Measurements from ENCODE around the gene HSF5. TPM values are rescaled to one million over a fixed set of nuclear protein-coding genes. Genes with fewer than 3 reads are reported as not detected.

HSF5 gene
- total and polyA plus RNA-seq, 2 of the 13 experiments (the other 11 are each of a cell fraction or from before 2014, with no cell fraction given): not detected

DNA sequence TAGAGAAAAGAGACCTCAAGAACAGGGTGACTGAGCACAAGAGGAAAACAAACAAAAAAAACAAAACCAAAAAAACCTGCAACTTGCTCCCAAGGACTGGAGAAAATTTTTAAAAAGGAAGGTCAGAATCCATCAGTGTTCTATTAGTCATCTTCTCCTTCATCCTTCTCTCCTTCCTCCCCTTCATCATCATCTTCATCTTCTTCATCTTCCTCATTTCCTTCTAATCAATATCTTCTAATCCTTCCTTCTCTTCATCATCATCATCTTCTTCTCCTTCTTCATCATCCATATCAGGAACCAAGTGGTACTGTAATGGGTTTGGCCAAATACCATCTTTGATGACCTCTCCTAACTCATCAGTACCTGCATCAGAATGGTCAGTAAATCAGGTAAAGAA, 12.2 kb downstream of the HSF5 start:
- TF ChIP-seq CREB1 (IDR thresholded peaks at IDR 0.05) (0 out of 2 replicates have a peak, but pooled peaks have one; percentile 1), CREB1 (CRISPR knock-in tag; IDR thresholded peaks at IDR 0.05) (no peak), ZC3H13 (CRISPR knock-in tag; IDR thresholded peaks at IDR 0.05) (no peak), HMGA1 (CRISPR knock-in tag; conservative IDR thresholded peaks at IDR 0.05) (no peak), ZNF468 (CRISPR knock-in tag; IDR thresholded peaks at IDR 0.05) (no peak)
- TF ChIP-seq, protein P1, sequence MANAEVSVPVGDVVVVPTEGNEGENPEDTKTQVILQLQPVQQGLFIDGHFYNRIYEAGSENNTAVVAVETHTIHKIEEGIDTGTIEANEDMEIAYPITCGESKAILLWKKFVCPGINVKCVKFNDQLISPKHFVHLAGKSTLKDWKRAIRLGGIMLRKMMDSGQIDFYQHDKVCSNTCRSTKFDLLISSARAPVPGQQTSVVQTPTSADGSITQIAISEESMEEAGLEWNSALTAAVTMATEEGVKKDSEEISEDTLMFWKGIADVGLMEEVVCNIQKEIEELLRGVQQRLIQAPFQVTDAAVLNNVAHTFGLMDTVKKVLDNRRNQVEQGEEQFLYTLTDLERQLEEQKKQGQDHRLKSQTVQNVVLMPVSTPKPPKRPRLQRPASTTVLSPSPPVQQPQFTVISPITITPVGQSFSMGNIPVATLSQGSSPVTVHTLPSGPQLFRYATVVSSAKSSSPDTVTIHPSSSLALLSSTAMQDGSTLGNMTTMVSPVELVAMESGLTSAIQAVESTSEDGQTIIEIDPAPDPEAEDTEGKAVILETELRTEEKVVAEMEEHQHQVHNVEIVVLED (CRISPR knock-in tag; IDR thresholded peaks at IDR 0.05; ENCODE audit: borderline replicate concordance): no peak
- POLR2A ChIA-PET: no interaction called here
- ATAC-seq: no peak
- H3K27me3 ChIP-seq (ENCODE audit: control insufficient read depth in 1 of 2, insufficient read depth in 2 of 2, low read length in 2 of 2): no peaks in the 10 kb centered on the region; a peak in 1 of 5 replicates
- H3K4me2 ChIP-seq (ENCODE audit: low read depth, low read length): no peak overlapping the region
- no peaks in the 10 kb centered on the region for H3K4me1 ChIP-seq (ENCODE audit: insufficient read depth, low read length)
- DNase-seq (ENCODE audit: low spot score): no peak
- BruUV-seq (replicated peaks): no TSS peak
- H3K9ac ChIP-seq (ENCODE audit: insufficient read depth, low read depth, low read length): no peak overlapping the region
- FAIRE-seq: no peak
- no peaks in the 10 kb centered on the region for H3K9me3 ChIP-seq (ENCODE audit: low read length)
- H4K20me1 ChIP-seq (ENCODE audit: insufficient read depth, low read length): no peaks in the 10 kb centered on the region
- no peaks in the 10 kb centered on the region for H3K79me2 ChIP-seq (ENCODE audit: insufficient read depth, low read length)
- H3K4me3 ChIP-seq (replicated peaks in 1 of 3; ENCODE audit: insufficient read depth in 1 of 3, low read depth in 2 of 3, low read length in 3 of 3): no peak overlapping the region
- in situ Hi-C loops (cut with HindIII; ENCODE audit: extremely low pct_ligation_motif_present, low pct_unique_long_range_greater_than_20kb): no loop called here
- H2AFZ ChIP-seq (ENCODE audit: low read length): no peak overlapping the region
- no peaks in the 10 kb centered on the region for H3K36me3 ChIP-seq (replicated peaks in 1 of 2; ENCODE audit: control insufficient read depth in 1 of 2, insufficient read depth in 2 of 2, low read length in 2 of 2)
- CTCF ChIA-PET (ENCODE audit: low intra/inter-chr PET ratio, low total read pairs): no interaction called here
- intact Hi-C loops (cut with micrococcal nuclease; ENCODE audit: unreplicated experiment): no loop called here
- H3K27ac ChIP-seq (ENCODE audit: extremely low read length, insufficient read depth, low read length): no peak overlapping the region

DNA sequence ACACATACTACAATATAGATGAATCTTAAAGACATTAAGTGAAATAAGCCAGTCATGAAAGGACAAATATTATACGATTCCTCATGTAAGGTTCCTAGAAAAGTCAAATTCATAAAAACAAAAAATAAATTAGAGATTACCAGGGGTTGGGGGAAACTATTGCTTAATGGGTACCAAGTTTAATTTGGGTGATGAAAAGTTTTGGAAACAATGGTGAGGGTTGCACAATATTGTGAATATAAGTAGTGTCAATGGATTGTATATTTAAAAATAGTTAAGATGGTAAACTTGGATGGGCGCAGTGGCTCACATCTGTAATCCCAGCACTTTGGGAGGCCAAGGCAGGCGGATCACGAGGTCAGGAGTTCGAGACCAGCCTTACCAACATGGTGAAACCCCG, 17.9 kb downstream of the HSF5 start:
- FAIRE-seq (no peak), ATAC-seq (no peak), DNase-seq (ENCODE audit: low spot score) (no peak)
- in situ Hi-C loops (cut with HindIII; ENCODE audit: extremely low pct_ligation_motif_present, low pct_unique_long_range_greater_than_20kb) (loop anchor here (25.0 kb wide), 1 partner anchor 433 kb away; no protein-coding TSS in a partner anchor), intact Hi-C loops (cut with micrococcal nuclease; ENCODE audit: unreplicated experiment) (no loop called here)
- Histone ChIP-seq H2AFZ (ENCODE audit: low read length) (no peak overlapping the region), H3K9me3 (ENCODE audit: low read length) (no peaks in the 10 kb centered on the region), H4K20me1 (ENCODE audit: insufficient read depth, low read length) (no peaks in the 10 kb centered on the region), H3K79me2 (ENCODE audit: insufficient read depth, low read length) (no peaks in the 10 kb centered on the region), H3K27me3 (ENCODE audit: control insufficient read depth in 1 of 2, insufficient read depth in 2 of 2, low read length in 2 of 2) (no peaks in the 10 kb centered on the region; a peak in 1 of 5 replicates), H3K4me2 (ENCODE audit: low read depth, low read length) (no peak overlapping the region), H3K27ac (ENCODE audit: extremely low read length, insufficient read depth, low read length) (no peak overlapping the region), H3K4me3 (replicated peaks in 1 of 3; ENCODE audit: insufficient read depth in 1 of 3, low read depth in 2 of 3, low read length in 3 of 3) (no peak overlapping the region), H3K36me3 (replicated peaks in 1 of 2; ENCODE audit: control insufficient read depth in 1 of 2, insufficient read depth in 2 of 2, low read length in 2 of 2) (no peaks in the 10 kb centered on the region), H3K4me1 (ENCODE audit: insufficient read depth, low read length) (no peaks in the 10 kb centered on the region), H3K9ac (ENCODE audit: insufficient read depth, low read depth, low read length) (no peak overlapping the region)
- TF ChIP-seq GATA4 (IDR thresholded peaks at IDR 0.05; ENCODE audit: borderline replicate concordance, low read depth) (no peak), CEBPB (IDR thresholded peaks at IDR 0.05; ENCODE audit: borderline replicate concordance, low read depth, low read length) (peak; percentile 74)
- TF ChIP-seq, protein P2, sequence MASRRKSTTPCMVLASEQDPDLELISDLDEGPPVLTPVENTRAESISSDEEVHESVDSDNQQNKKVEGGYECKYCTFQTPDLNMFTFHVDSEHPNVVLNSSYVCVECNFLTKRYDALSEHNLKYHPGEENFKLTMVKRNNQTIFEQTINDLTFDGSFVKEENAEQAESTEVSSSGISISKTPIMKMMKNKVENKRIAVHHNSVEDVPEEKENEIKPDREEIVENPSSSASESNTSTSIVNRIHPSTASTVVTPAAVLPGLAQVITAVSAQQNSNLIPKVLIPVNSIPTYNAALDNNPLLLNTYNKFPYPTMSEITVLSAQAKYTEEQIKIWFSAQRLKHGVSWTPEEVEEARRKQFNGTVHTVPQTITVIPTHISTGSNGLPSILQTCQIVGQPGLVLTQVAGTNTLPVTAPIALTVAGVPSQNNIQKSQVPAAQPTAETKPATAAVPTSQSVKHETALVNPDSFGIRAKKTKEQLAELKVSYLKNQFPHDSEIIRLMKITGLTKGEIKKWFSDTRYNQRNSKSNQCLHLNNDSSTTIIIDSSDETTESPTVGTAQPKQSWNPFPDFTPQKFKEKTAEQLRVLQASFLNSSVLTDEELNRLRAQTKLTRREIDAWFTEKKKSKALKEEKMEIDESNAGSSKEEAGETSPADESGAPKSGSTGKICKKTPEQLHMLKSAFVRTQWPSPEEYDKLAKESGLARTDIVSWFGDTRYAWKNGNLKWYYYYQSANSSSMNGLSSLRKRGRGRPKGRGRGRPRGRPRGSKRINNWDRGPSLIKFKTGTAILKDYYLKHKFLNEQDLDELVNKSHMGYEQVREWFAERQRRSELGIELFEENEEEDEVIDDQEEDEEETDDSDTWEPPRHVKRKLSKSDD (CRISPR knock-in tag; IDR thresholded peaks at IDR 0.05; ENCODE audit: low read depth): no peak
- CTCF ChIA-PET (ENCODE audit: low intra/inter-chr PET ratio, low total read pairs): no interaction called here
- no TSS peak for BruUV-seq (replicated peaks)
- POLR2A ChIA-PET: no interaction called here
- 9% methylated on average over 6 of the region's 6 CpGs for WGBS (ENCODE audit: low lambda C conversion rate)

Measured in HepG2 (cell line).